Activated B cell treated with CpG ODN at 0.5 μM for 24 hours (primary cell): ENCODE data around the gene HIGD2A. TPM values are rescaled to one million over a fixed set of nuclear protein-coding genes. Genes with fewer than 3 reads are reported as not detected.

Experiments used
- ATAC-seq: fragments of 200-7000 bp; cut with Tn5 transposase; one replicate; pipeline ENCODE4 v1.10.0; 2021; ENCODE audit warnings: low read depth, mild to moderate bottlenecking, moderate library complexity
- CTCF ChIA-PET: fragments of 350-600 bp; sonication (Branson Sonifier 250); formaldehyde crosslinking; loops from one replicate; lab custom pipeline; 2021; ENCODE audit warnings: antibody characterized with exemption; lab: Charles Lee
- POLR2A ChIA-PET: fragments of 350-600 bp; sonication (Branson Sonifier 250); formaldehyde crosslinking; loops from one replicate; lab custom pipeline; 2021; ENCODE audit warnings: antibody characterized with exemption; lab: Charles Lee
- DNase-seq: peaks from one replicate; pipeline ENCODE4 v3.0.0; 2022
- H3K27ac Mint-ChIP-seq: one replicate; pipeline ENCODE4 v1.8.0; 2020; ENCODE audit warnings: mixed read lengths
- H3K27me3 Mint-ChIP-seq: one replicate; pipeline ENCODE4 v1.8.0; 2021; ENCODE audit warnings: mixed read lengths
- H3K36me3 Mint-ChIP-seq: one replicate; pipeline ENCODE4 v1.8.0; 2021; ENCODE audit warnings: low read depth, mixed read lengths
- H3K4me1 Mint-ChIP-seq: one replicate; pipeline ENCODE4 v1.8.0; 2021; ENCODE audit warnings: mixed read lengths
- H3K4me3 Mint-ChIP-seq: one replicate; pipeline ENCODE4 v1.8.0; 2020; ENCODE audit warnings: mild to moderate bottlenecking, mixed read lengths
- H3K9me3 Mint-ChIP-seq: one replicate; pipeline ENCODE4 v1.8.0; 2020; ENCODE audit warnings: mixed read lengths
- intact Hi-C: fragments of 100-400 bp; cut with micrococcal nuclease; formaldehyde crosslinking; loops from one replicate; pipeline ENCODE4 v1.15.1; 2024
- total RNA-seq: library from RNA; stranded (reverse); gene quantifications from 2 replicates; pipeline ENCODE4 v1.2.3, GENCODE V29; 2022
- TF ChIP-seq, protein P1 (sequence below): fragments of 200-600 bp; IDR thresholded peaks from one replicate; pipeline ENCODE4 v1.8.0; 2022; ENCODE audit warnings: antibody characterized with exemption, mild to moderate bottlenecking

Gene HIGD2A
- total RNA-seq, 1 donor from 2014 or later, result 116 TPM

DNA sequence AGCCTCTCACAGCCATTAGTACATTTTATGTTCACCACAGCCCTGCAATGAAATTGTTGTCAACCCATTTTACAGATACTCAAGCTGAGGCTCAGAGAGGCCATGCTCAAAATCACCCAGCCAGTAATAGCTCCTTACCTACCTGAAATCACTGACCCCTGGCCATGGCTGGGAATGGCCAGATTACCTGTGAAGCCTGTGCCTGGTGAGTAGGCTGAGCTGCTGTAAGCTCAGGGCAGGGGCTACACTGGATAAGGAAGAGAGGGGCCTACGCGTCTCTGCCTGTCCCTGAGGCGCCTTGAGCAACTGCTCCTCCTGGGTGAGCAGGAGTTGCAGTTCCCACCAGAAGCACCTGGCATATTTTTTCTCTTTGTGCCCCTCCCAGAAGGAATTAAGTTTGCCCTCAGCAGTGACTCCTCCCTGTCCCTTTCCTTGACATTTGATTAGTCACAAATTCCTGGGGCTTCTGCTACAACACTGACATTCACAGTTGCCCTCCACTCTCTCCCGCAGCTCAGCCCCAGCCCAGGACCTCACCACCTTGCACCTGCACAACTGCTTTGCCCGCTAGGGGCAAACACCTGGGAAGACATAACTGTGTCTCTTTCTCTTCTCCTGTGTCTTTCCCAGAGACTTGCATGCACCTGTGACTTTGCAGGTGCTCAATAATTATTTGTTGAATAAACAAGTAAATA is 22.1 kb downstream of the HIGD2A start:
- H3K9me3 Mint-ChIP-seq, result no peaks in the 10 kb centered on the region
- H3K4me3 Mint-ChIP-seq, result no peak overlapping the region
- ATAC-seq, result no peak
- peaks cover 33% of the 10 kb centered on the region for H3K36me3 Mint-ChIP-seq
- H3K27ac Mint-ChIP-seq, result no peak overlapping the region
- CTCF ChIA-PET, result no interaction called here
- no peak for DNase-seq
- no peaks in the 10 kb centered on the region for H3K27me3 Mint-ChIP-seq
- H3K4me1 Mint-ChIP-seq, result peaks cover 17% of the 10 kb centered on the region
- POLR2A ChIA-PET, result no interaction called here
- TF ChIP-seq, protein P1, sequence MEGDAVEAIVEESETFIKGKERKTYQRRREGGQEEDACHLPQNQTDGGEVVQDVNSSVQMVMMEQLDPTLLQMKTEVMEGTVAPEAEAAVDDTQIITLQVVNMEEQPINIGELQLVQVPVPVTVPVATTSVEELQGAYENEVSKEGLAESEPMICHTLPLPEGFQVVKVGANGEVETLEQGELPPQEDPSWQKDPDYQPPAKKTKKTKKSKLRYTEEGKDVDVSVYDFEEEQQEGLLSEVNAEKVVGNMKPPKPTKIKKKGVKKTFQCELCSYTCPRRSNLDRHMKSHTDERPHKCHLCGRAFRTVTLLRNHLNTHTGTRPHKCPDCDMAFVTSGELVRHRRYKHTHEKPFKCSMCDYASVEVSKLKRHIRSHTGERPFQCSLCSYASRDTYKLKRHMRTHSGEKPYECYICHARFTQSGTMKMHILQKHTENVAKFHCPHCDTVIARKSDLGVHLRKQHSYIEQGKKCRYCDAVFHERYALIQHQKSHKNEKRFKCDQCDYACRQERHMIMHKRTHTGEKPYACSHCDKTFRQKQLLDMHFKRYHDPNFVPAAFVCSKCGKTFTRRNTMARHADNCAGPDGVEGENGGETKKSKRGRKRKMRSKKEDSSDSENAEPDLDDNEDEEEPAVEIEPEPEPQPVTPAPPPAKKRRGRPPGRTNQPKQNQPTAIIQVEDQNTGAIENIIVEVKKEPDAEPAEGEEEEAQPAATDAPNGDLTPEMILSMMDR, result no peak
- intact Hi-C loops, result no loop called here

DNA sequence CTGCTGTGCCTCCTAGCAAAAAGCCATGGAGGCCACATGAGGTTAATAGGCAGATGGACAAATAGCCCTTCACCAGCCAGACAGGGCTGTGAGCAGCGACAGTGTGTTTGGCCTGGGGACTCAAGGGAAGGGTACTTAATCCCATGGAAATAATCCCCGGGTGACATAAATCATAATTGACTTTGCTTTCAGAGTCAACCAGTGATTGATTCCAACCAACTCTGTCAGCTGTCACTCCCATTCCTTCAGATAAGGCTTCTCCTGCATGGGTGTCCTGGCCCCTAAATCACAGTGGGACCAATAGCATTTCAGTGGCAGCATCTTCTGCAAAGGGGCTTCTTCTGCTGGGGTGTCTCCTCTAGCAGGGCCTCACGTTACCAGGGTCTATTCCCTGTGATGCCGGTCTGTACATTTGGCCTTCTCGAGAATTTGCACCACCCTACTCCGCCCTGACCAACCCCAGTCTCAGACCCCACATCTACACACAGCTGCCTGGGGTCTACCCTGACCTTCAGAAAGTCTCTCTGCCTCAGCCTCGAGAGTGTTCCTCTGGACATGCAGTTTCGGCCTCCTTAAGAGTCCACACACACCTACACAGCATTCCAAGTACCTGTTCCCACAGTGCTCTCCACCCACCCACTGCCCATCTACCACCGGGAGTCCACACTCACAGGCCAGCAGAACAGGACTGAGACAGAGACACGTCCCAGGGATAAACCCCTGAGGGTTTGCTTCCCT is 24.1 kb downstream of the HIGD2A start:
- TF ChIP-seq, protein P1, result no peak
- Mint-ChIP-seq H3K27me3 (no peaks in the 10 kb centered on the region), H3K36me3 (peaks cover 15% of the 10 kb centered on the region), H3K4me3 (no peak overlapping the region), H3K27ac (no peak overlapping the region), H3K4me1 (peaks cover 26% of the 10 kb centered on the region), H3K9me3 (no peaks in the 10 kb centered on the region)
- ChIA-PET CTCF (no interaction called here), POLR2A (interaction anchor here (1.1 kb wide), 1 partner anchor 124 kb away, joined by 3 read pairs; the partner anchor contains the start of gene RNF44)
- DNase-seq (no peak), ATAC-seq (no peak)
- intact Hi-C loops, result no loop called here

DNA sequence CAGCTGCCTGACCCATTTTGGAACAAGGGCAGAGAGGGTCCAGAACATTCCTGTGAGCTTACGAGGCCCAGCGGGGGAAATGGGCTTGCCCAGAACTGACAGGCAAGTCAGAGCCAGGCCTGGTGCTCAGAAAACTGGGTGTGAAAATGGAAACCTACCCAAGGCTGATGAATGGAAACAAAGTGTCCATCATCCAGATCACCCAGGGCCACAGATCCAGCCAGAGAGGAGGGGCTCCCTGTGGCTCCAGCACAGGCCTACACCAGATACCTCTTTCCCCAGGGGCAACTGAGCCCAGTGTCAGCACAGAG is 24.7 kb downstream of the HIGD2A start:
- no peak overlapping the region for H3K27ac Mint-ChIP-seq
- H3K27me3 Mint-ChIP-seq, result no peaks in the 10 kb centered on the region
- ATAC-seq, result no peak
- ChIA-PET POLR2A (interaction anchor here (1.1 kb wide), 1 partner anchor 124 kb away, joined by 3 read pairs; the partner anchor contains the start of gene RNF44), CTCF (no interaction called here)
- peaks cover 26% of the 10 kb centered on the region for H3K4me1 Mint-ChIP-seq
- TF ChIP-seq, protein P1, result no peak
- no peak for DNase-seq
- H3K36me3 Mint-ChIP-seq, result peaks cover 12% of the 10 kb centered on the region
- intact Hi-C loops, result no loop called here
- H3K9me3 Mint-ChIP-seq, result no peaks in the 10 kb centered on the region
- no peak overlapping the region for H3K4me3 Mint-ChIP-seq

GRCh38 chr5:176413709-176414191 is 25.2 kb downstream of the HIGD2A start:
- Mint-ChIP-seq H3K9me3 (no peaks in the 10 kb centered on the region), H3K27ac (no peak overlapping the region), H3K4me3 (no peak overlapping the region), H3K4me1 (peaks cover 26% of the 10 kb centered on the region), H3K36me3 (peaks cover 12% of the 10 kb centered on the region), H3K27me3 (no peaks in the 10 kb centered on the region)
- TF ChIP-seq, protein P1, result no peak
- POLR2A ChIA-PET, result no interaction called here
- CTCF ChIA-PET, result interaction anchor here (0.6 kb wide), 1 partner anchor 648 kb away, joined by 3 read pairs; no protein-coding TSS in a partner anchor
- intact Hi-C loops, result no loop called here
- DNase-seq (no peak), ATAC-seq (no peak)

- Mint-ChIP-seq H3K4me1 (peaks cover 26% of the 10 kb centered on the region), H3K27ac (peak overlapping the region; percentile 1), H3K27me3 (no peaks in the 10 kb centered on the region), H3K9me3 (no peaks in the 10 kb centered on the region), H3K4me3 (peak overlapping the region; percentile 53), H3K36me3 (peaks cover 7% of the 10 kb centered on the region)
- DNase-seq, result no peak
- ChIA-PET POLR2A (interaction anchor here (0.6 kb wide), 1 partner anchor 795 kb away, joined by 3 read pairs; no protein-coding TSS in a partner anchor), CTCF (no interaction called here)
- TF ChIP-seq, protein P1, result no peak
- intact Hi-C loops, result no loop called here
- ATAC-seq, result no peak
These were observed 26.2 kb downstream of the HIGD2A start for GRCh38 chr5:176414704-176415103.
